A673 (cell line): ENCODE results near the gene VPS37B. TPM values are rescaled to one million over a fixed set of nuclear protein-coding genes. Genes with fewer than 3 reads are reported as not detected.

Experiments
- BruUV-seq: library from RNA; stranded (reverse); fragments of 400-500 nt; replicated peaks from 2 replicates; lab custom pipeline; 2021; lab: Mats Ljungman, UMichigan
- CTCF ChIA-PET: fragments of 300-600 bp; sonication (Branson Sonifier 250); formaldehyde crosslinking; loops from one replicate; lab custom pipeline; 2022; ENCODE audit warnings: antibody characterized with exemption; lab: Charles Lee
- POLR2A ChIA-PET: fragments of 300-600 bp; sonication (Branson Sonifier 250); formaldehyde crosslinking; loops from one replicate; lab custom pipeline; 2022; ENCODE audit warnings: antibody characterized with exemption; ENCODE audit not compliant: low non-redundant PET; lab: Charles Lee
- DNase-seq: peaks from one replicate; pipeline ENCODE4 v3.0.0-alpha.2; 2015; ENCODE audit warnings: low spot score
- H3K27ac ChIP-seq: fragments of 200-600 bp; sonication (generic); 2 replicates; pipeline ENCODE4 v1.5.1; 2016; ENCODE audit warnings: mixed run types, low read depth, mild to moderate bottlenecking, mixed read lengths, antibody characterized with exemption, low read length; ENCODE audit not compliant: poor library complexity, severe bottlenecking
- H3K27me3 ChIP-seq: fragments of 200-600 bp; sonication (generic); replicated peaks from 2 replicates; pipeline ENCODE4 v1.6.1; 2017; ENCODE audit warnings: mixed run types, low read depth, mild to moderate bottlenecking, mixed read lengths, antibody characterized with exemption, low read length; ENCODE audit not compliant: insufficient read depth, poor library complexity
- H3K36me3 ChIP-seq: fragments of 200-600 bp; sonication (generic); 2 replicates; pipeline ENCODE4 v1.6.1; 2016; ENCODE audit warnings: mixed run types, mild to moderate bottlenecking, mixed read lengths, antibody characterized with exemption, low read length; ENCODE audit not compliant: insufficient read depth, poor library complexity, severe bottlenecking
- H3K4me1 ChIP-seq: fragments of 200-600 bp; sonication (generic); 2 replicates; pipeline ENCODE4 v1.6.1; 2017; ENCODE audit warnings: mixed run types, mild to moderate bottlenecking, mixed read lengths, antibody characterized with exemption, low read length; ENCODE audit not compliant: insufficient read depth, poor library complexity, severe bottlenecking
- H3K4me3 ChIP-seq: fragments of 200-600 bp; sonication (generic); 2 replicates; pipeline ENCODE4 v1.5.1; 2016; ENCODE audit warnings: low read depth, mixed run types, mild to moderate bottlenecking, mixed read lengths, low read length; ENCODE audit not compliant: poor library complexity, severe bottlenecking
- H3K9me3 ChIP-seq: fragments of 200-600 bp; sonication (generic); 2 replicates; pipeline ENCODE4 v1.6.1; 2016; ENCODE audit warnings: mixed run types, low read depth, mild to moderate bottlenecking, mixed read lengths, antibody characterized with exemption, low read length; ENCODE audit not compliant: poor library complexity, severe bottlenecking
- EZH2 ChIP-seq: fragments of 200-600 bp; sonication (generic); IDR thresholded peaks from 2 replicates; pipeline ENCODE4 v1.6.1; 2017; ENCODE audit warnings: borderline replicate concordance, low read depth, mild to moderate bottlenecking, mixed read lengths, antibody characterized with exemption, low read length; ENCODE audit not compliant: poor library complexity, severe bottlenecking
- intact Hi-C: fragments of 100-400 bp; cut with micrococcal nuclease; formaldehyde crosslinking; loops from one replicate; pipeline ENCODE4 v1.10.0; 2022; ENCODE audit not compliant: unreplicated experiment
- total RNA-seq: library from RNA; stranded (reverse); gene quantifications from 2 replicates; pipeline ENCODE4 v1.2.3, GENCODE V29; 2021
- TF ChIP-seq, protein P1 (sequence below): fragments of 300-800, 200-600 bp; sonication (generic); conservative IDR thresholded peaks from 2 replicates; pipeline ENCODE4 v1.5.1; 2017; ENCODE audit warnings: low read depth, mild to moderate bottlenecking, antibody characterized with exemption, low read length, moderate library complexity, mixed read lengths

The VPS37B gene
- total RNA-seq, 1 experiment from 2014 or later: 34.4 TPM

DNA sequence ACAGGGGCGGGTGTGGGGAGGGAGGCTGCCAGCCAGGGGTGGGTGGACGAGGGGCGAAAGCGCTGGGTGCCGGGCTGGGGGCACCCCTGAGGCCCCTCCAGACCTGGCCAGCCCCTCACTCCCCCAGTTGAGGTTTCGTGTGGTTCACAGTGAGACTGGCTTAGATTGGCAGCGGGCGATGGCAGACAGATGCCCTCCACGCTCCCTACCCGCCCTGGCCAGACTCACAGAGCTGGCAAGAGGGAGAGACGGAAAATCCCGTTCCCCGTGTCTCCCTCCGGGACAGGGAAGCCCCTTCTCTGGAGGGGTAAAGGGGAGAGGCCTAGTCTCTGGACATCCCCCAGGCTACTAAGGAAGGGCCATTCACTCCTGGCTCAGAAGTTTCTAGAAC is 33.2 kb upstream of the VPS37B start:
- TF ChIP-seq, protein P1, sequence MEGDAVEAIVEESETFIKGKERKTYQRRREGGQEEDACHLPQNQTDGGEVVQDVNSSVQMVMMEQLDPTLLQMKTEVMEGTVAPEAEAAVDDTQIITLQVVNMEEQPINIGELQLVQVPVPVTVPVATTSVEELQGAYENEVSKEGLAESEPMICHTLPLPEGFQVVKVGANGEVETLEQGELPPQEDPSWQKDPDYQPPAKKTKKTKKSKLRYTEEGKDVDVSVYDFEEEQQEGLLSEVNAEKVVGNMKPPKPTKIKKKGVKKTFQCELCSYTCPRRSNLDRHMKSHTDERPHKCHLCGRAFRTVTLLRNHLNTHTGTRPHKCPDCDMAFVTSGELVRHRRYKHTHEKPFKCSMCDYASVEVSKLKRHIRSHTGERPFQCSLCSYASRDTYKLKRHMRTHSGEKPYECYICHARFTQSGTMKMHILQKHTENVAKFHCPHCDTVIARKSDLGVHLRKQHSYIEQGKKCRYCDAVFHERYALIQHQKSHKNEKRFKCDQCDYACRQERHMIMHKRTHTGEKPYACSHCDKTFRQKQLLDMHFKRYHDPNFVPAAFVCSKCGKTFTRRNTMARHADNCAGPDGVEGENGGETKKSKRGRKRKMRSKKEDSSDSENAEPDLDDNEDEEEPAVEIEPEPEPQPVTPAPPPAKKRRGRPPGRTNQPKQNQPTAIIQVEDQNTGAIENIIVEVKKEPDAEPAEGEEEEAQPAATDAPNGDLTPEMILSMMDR: no peak
- no peaks in the 10 kb centered on the region for H3K9me3 ChIP-seq
- peaks cover 17% of the 10 kb centered on the region for H3K4me1 ChIP-seq
- no peak overlapping the region for H3K4me3 ChIP-seq
- intact Hi-C loops: no loop called here
- H3K36me3 ChIP-seq: no peaks in the 10 kb centered on the region
- no peak for DNase-seq
- BruUV-seq: no TSS peak
- ChIA-PET CTCF (no interaction called here), POLR2A (interaction anchor here (0.5 kb wide), 1 partner anchor 365 kb away, joined by 3 read pairs; no protein-coding TSS in a partner anchor)
- H3K27me3 ChIP-seq: no peaks in the 10 kb centered on the region
- H3K27ac ChIP-seq: peak overlapping the region; percentile 16

DNA sequence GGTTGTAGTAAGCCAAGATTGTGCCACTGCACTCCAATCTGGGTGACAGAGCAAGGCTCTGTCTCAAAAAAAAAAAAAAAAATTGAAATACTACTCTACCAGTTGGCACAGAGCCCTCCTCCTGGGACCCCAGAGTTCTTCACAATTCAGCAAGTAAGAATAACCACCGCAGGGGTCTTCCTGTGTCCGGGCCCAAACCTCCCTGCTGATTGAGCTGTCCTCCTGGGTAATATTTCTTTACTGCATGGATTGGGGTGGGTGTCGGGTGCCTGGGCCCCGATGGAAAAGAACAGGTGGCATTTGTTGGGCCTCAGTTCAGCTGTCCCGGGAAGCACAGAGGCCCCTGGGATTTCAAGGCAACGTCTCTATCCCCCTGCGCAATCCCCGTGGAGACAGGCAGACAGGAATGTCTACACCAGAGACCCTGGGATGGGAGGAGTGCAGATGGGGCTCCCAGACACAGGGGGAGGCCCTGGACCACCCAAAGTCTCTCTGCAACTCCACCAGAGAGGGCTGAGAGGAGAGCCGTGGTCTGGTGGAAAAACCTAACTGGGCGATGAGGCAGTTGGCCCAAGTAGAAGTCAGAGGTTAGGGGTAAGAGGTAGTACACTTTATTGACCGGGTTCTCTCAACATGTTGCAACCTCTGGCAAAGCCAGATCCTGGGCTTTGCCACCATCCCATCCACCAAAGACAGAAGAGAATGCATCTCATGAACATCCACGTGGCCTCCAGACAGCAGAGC is 32.7 kb upstream of the VPS37B start:
- H3K4me1 ChIP-seq: peaks cover 17% of the 10 kb centered on the region
- H3K27ac ChIP-seq: peak overlapping the region; percentile 16
- CTCF ChIA-PET: interaction anchor here (0.6 kb wide), 1 partner anchor 91 kb away, joined by 7 read pairs; no protein-coding TSS in a partner anchor
- H3K27me3 ChIP-seq: no peaks in the 10 kb centered on the region
- TF ChIP-seq EZH2: no peak
- intact Hi-C loops: no loop called here
- POLR2A ChIA-PET: no interaction called here
- BruUV-seq: no TSS peak
- no peak overlapping the region for H3K4me3 ChIP-seq
- H3K9me3 ChIP-seq: no peaks in the 10 kb centered on the region
- no peaks in the 10 kb centered on the region for H3K36me3 ChIP-seq
- DNase-seq: peak; percentile 88

DNA sequence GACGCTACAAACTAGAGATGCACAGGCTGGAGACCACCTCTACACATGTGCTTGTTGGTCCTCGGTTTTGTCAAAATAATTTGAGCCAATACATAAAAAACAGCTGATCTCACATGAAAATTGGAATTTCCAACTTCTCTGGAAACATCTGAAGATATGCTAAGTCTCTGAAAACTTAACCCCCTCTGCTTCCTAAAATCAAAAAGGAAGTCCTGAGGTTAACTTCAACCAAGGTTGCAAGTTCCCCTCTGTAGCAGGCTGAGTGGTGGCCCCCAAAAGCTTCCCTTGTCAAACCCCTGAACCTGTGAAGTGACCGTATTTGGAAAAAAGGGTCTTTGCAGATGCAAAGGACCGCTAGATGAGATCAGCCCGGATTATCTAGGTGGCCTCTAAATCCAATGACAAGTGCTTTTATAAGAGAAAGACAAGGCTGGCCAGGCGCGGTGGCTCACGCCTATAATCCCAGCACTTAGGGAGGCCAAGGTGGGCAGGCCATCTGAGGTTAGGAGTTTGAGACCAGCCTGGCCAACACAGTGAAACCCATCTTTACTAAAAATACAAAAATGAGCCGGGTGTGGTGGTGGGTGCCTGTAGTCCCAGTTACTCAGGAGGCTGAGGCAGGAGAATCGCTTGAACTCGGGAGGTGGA is 32.0 kb upstream of the VPS37B start:
- Histone ChIP-seq H3K27ac (peak overlapping the region; percentile 16), H3K36me3 (no peaks in the 10 kb centered on the region), H3K27me3 (no peaks in the 10 kb centered on the region), H3K9me3 (no peaks in the 10 kb centered on the region), H3K4me3 (no peak overlapping the region), H3K4me1 (peaks cover 17% of the 10 kb centered on the region)
- ChIA-PET CTCF (interaction anchor here (0.6 kb wide), 1 partner anchor 91 kb away, joined by 7 read pairs; no protein-coding TSS in a partner anchor), POLR2A (no interaction called here)
- DNase-seq: no peak
- no TSS peak for BruUV-seq
- TF ChIP-seq EZH2: no peak
- intact Hi-C loops: no loop called here

DNA sequence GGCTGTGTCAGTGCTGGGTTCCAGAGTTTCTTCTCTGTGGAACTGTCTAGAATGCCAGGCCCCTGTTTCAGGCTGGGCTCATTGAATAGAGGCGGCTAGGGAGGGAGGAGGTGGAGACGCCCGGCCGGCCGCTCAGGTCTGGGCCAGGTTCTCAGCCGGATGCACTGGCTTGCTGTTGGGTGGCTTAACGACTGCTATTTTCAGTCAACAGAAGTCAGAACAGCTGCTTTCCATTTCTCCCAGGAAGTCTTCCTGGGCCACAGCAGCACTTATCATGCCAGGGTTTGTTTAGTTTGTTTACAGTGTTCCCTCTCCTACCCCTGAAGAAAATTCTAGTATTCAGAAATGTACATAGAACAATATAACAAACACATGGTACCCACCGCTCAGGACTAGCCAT is 26.0 kb upstream of the VPS37B start:
- no peak for TF ChIP-seq EZH2
- TF ChIP-seq, protein P1: no peak
- no peak overlapping the region for H3K27ac ChIP-seq
- POLR2A ChIA-PET: no interaction called here
- no peak for DNase-seq
- H3K9me3 ChIP-seq: no peaks in the 10 kb centered on the region
- H3K4me1 ChIP-seq: no peaks in the 10 kb centered on the region
- no peak overlapping the region for H3K4me3 ChIP-seq
- CTCF ChIA-PET: no interaction called here
- H3K36me3 ChIP-seq: no peaks in the 10 kb centered on the region
- intact Hi-C loops: no loop called here
- no TSS peak for BruUV-seq
- no peaks in the 10 kb centered on the region for H3K27me3 ChIP-seq
